T-helper 2 cell treated with Interferon-gamma antibody and Interleukin-4, amounts not matched to agents 100 ng/mL and 5 ng/mL, for 36 hours (primary cell): ENCODE measurements around the gene LHX2. TPM values are rescaled to one million over a fixed set of nuclear protein-coding genes. Genes with fewer than 3 reads are reported as not detected.
"Not testable (repeated sequence)": the region's sequence is repeated elsewhere in the genome, so short reads cannot be mapped to it uniquely, and the experiment has no call there.

Experiments used
- intact Hi-C: fragments of 100-400 bp; cut with micrococcal nuclease; formaldehyde crosslinking; loops from one replicate; pipeline ENCODE4 v1.15.1; 2023
- total RNA-seq: library from RNA; stranded (reverse); gene quantifications from 2 replicates; pipeline ENCODE4 v1.2.3, GENCODE V29; 2022

Gene LHX2
- not detected in 2 replicates for total RNA-seq

DNA sequence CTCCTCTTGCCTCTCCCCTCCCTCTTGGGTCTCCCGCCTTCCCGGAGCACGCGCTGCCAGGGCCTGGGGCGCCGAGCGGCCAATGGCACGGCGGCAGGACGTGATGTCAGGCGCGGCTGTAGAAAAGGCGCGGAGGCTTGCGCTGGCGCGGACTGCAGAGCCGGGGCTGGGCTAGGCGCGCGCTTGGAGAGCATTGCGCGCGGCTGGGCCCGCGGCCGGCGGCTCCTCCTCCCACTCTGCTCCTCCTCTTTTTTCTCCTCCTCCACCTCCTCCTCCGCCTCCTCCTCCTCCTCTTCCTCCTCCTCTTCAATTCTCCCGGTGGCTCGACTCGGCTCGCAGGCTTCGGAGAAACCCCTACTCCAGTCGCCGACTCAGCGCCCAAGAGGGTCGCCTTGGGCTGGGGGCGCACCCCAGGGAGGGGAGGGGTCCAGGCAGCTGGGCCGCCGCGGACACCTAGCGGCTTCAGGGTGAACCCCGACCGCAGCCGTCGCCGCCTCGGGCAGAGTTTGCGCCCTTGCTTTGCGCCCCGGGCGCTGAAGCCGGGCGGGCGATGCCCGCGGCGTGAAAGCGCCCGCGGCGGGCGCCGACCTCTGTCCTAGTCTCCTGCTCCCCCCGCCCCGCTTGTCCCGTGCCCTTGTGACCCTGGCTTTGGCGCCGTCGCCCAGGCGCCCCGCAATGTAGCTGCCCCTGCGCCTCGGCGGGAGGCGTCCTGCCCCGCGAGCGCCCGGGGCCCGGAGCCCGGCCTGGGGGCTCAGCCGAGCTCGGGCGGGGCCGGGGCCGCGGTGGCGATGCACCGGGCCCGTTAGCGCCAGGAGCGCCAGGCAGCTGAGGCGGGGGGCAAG is at the start of gene LHX2:
Gene LHX2, plus strand, starts transcription at position 309 of the 842 bp plus-strand sequence. CDS start 581 bp downstream, outside the sequence.
- intact Hi-C loops, result no loop called here

DNA sequence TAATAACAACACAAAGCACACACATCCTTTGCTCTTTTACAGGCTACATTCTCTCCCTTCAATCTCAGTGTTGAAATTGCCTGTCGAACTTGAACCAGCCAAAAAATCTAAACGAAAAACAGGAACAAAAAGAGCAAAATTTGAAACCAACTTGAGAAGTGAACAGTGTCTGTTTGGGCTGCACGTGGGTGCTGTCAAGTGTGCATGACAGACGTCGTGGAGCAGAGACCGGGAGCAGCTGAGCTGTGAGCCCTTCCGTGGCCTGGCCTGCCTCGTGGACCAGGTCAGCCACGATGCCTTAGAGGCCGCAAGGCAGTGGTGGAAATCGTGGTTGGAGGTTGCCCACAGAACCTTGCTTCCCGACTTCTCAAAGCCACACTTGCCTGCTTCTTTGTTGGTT is 46.8 kb upstream of the LHX2 start:
- intact Hi-C loops, result no loop called here

- intact Hi-C loops, result no loop called here
Measured at GRCh38 chr9:123965801-123966686, 45.5 kb upstream of the LHX2 start.

DNA sequence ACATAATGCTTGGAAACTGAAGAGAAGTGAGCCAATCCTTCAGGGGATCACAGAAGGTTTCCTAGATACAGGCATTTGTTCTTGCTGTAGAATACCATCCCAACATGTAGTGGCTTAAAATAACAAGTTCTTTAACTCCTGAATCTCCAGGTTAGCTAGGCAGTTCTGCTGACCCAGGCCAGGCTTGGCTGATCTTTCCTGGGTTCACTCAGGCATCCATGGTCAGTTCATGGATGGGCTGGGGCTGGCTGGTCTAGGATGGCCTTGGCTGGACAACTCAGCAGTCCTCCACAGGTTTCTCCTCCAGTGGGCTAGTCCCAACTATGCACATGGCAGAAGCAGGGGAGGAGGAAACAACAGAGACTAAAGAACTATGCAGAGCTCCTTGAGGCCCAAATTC is 44.2 kb upstream of the LHX2 start:
- intact Hi-C loops, result no loop called here

GRCh38 chr9:123972618-123973017 is 39.0 kb upstream of the LHX2 start:
- intact Hi-C loops, result no loop called here

GRCh38 chr9:123973590-123974223 is 37.9 kb upstream of the LHX2 start:
- intact Hi-C loops, result no loop called here

GRCh38 chr9:123974471-123974870 is 37.1 kb upstream of the LHX2 start:
- intact Hi-C loops, result no loop called here

GRCh38 chr9:123975871-123976270 is 35.7 kb upstream of the LHX2 start:
- intact Hi-C loops, result no loop called here

- intact Hi-C loops, result not testable (repeated sequence)
Measured at GRCh38 chr9:123976579-123976978, 35.0 kb upstream of the LHX2 start.

DNA sequence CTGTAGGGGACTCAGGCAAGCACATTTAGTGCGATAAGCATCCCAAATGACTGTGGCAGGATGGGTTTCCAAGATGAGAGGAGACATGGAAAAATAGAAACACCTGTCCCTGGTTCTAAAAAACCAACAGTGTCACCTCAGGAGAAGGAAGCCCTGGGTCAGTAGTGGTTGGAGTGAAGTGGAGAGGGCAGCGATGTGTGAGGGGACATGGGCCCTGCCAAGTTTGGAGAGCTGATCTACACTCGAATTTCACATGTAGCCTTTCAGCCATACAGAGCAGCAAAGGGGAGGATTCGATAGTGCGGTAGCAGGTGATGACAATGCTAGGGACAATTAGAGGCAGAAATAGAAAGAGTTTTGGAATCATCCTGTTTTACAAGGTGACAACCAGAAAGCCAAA is 32.6 kb upstream of the LHX2 start:
- intact Hi-C loops, result no loop called here

DNA sequence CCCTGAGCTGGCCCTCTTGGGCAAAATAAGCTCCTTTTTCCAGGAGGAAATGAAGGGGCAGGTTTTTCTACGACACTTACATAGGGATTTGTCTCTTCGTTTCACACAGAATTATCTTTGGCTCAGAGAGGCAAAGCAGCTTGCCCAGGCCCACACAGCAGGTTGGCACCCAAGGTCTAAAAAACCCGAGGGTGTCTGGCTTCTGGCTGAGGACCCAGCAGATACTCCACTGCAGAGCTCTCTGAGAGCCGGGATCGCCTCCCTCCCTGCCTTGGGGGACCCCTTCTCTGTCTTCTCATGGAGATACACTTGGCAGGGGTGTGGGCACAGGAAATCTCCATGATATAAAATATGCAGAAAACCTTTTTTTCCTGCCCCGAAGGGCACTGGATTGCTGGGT is 29.0 kb upstream of the LHX2 start:
- intact Hi-C loops, result no loop called here

GRCh38 chr9:123983047-123983446 is 28.5 kb upstream of the LHX2 start:
- intact Hi-C loops, result no loop called here

GRCh38 chr9:123984802-123985201 is 26.8 kb upstream of the LHX2 start:
- intact Hi-C loops, result no loop called here

GRCh38 chr9:123985869-123986268 is 25.7 kb upstream of the LHX2 start:
- intact Hi-C loops, result no loop called here

- intact Hi-C loops, result no loop called here
Measured at GRCh38 chr9:123990427-123990826, 21.1 kb upstream of the LHX2 start.

GRCh38 chr9:123992679-123993078 is 18.9 kb upstream of the LHX2 start:
- intact Hi-C loops, result not testable (repeated sequence)

GRCh38 chr9:123996731-123997421 is 14.7 kb upstream of the LHX2 start:
- intact Hi-C loops, result no loop called here

DNA sequence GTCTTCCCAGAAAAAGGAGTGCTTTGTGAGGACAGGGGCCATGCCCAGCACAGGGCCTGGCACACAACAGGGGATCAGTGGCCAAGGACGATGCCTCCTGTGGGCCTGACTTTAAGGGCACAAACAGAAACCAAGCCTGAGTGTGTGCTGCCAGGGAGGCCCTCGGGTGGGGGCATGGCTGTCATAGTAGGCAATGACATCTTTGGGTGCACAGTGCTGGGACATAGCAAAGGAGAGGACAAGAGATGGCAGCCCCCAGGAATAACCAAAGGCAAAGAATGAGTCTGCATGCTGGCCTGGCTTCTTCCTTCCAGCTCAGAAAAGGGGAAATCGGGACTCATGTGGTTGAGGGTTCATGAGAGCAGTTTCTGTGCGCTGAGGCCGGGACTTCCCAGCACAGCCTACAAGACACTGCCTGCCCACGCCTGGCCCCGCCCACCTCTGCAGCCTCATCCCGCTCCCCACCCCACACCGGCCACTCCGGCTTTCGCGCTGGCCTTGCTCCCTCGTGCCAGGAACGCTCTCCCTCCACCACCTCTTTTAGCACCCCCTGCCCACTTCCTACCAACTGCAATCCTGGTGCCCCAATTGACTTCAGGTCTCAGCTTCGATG is 13.8 kb upstream of the LHX2 start:
- intact Hi-C loops, result no loop called here

DNA sequence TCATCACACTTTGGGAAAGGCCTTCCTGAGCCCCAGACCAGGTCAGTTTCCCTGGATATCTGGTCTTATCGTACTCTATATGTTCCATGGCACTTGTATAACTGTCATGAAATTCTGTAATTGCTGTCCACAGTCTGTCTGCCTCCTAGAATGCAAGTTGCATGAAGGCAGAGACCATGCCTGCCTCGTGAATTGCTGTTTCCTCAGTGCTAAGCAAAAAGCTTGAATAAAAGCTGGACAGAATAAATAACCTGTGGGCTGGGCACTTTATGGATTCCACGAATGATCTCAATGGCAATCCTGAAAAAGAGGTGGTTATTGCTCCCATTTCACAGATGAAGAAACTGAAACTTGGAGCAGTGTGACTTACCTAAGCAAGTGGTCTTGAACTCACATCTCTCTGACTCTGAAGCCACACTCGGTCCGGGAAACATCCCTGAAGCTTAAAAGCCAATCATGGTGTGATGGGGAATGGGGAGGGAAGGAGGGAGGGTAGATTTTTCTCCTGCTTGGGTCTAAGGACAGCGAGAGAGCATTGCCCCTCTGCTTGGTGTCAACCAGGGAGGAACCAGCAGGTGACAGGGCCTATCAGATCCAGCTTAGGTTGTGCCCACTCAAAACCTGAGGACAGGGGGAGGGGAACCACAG is 13.2 kb upstream of the LHX2 start:
- intact Hi-C loops, result no loop called here

- intact Hi-C loops, result no loop called here
Measured at GRCh38 chr9:123998970-123999621, 12.5 kb upstream of the LHX2 start.
